ENCODE data around the gene OPCML.

The OPCML gene

DNA sequence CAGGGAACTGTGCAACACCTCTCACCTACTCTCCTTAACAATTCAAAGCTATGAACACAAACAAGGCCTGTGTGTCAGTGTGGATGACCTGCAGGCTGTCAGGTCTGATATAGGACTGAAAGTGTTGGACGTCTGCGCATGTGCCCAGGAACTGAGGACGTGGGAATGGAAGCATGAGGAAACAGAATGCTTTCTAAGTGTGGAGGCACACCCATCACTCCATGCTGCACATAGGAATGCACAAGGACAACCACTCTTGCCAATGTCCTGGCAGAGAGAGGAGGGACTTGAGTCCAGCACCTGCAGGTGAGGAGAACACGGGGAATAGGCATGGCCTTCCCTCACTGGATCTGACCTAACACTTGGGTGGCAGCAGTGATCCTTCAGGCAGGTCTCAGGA, 874.3 kb downstream of the OPCML start:
- H3K4me3 ChIP-seq (ENCODE audit: low read length): no peak overlapping the region
- DNase-seq (ENCODE audit: low read depth): no peak
- no peak for TF ChIP-seq CTCF (conservative IDR thresholded peaks at IDR 0.05; ENCODE audit: low read length)

DNA sequence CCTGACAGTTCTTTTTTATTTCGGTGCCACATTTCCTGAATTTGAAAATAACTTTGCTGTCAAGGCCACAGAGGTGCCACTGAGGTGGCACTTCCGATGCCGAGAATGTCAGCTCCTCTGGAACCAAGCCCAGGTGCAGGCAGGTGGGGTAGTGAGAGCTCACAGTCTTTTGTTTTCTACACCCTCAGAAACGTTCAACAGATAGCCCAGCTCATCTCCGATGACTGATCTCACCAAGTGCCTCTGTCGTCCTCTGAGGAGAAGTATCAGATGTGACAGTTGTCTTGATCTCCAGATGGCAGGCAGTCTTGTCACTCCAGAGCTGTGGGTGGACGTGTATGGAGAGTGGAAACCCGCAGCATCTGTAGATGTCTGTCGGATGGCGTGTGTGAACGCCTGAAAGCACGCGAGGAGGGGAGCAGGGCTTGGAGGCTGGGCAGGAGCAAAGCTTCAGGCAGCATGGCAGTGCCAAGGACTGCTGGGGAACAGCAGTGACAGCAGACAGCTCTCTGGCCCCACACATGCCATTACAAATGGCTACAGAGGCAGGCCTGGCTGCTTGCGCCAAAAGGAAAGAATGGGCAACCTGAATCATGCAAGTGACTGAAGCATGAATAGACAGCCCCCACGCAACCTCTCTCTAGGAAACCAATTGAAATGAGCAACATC, 877.0 kb downstream of the OPCML start:
- DNase-seq (ENCODE audit: low read depth): peak; percentile 58
- TF ChIP-seq CTCF (conservative IDR thresholded peaks at IDR 0.05; ENCODE audit: low read length): no peak

GRCh38 chr11:132653237-132653636, 879.1 kb downstream of the OPCML start:
- no peak for TF ChIP-seq CTCF (conservative IDR thresholded peaks at IDR 0.05; ENCODE audit: low read length)
- DNase-seq (ENCODE audit: low read depth): no peak
- H3K4me3 ChIP-seq (ENCODE audit: low read length): no peak overlapping the region

More for the DNA sequence above, 877.0 kb downstream of the OPCML start:
- H3K4me3 ChIP-seq (ENCODE audit: low read length): no peak overlapping the region

GRCh38 chr11:132650969-132651720, 881.2 kb downstream of the OPCML start:
- no peak overlapping the region for H3K4me3 ChIP-seq (ENCODE audit: low read length)
- DNase-seq (ENCODE audit: low read depth): no peak
- TF ChIP-seq CTCF (conservative IDR thresholded peaks at IDR 0.05; ENCODE audit: low read length): no peak

DNA sequence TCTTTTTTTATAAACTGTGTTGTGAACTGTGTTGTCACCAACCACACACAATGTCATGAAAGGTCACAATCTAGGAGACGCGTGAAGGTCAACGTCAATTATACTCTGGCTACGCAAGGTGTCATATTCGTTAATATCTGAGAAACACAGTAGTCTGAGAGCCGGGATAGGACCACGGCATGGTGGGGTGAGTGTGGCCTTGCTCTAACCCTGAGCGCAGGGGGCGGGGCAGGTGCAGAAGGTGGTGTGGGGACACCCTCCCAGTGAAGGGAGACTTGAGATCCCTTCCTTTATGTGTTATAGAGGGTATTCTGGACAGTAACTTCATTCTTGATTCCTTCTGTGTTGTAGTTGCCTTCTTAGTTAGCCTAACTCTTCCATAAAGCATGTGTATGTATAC, 883.0 kb downstream of the OPCML start:
- H3K4me3 ChIP-seq (ENCODE audit: low read length): no peak overlapping the region
- TF ChIP-seq CTCF (conservative IDR thresholded peaks at IDR 0.05; ENCODE audit: low read length): no peak
- no peak for DNase-seq (ENCODE audit: low read depth)

DNA sequence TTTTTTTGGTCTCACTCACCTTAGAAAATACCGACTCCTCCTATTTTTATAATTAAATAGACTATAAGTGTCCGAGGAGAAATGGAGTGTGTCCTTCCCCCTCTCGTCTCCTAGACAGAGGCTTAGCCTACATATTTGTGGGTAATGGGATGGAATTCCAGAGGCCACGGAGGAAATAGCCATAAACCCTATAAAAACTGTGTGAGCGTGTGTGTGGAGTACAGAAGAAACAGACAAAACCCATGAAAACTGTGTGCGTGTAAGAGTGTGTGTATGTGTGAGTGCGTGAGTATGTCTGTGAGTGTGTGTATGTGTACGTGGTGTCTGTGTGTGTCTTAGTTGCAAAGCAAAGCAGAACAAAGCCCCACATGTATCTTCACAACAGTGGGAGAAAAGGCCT, 883.5 kb downstream of the OPCML start:
- no peak for TF ChIP-seq CTCF (conservative IDR thresholded peaks at IDR 0.05; ENCODE audit: low read length)
- no peak overlapping the region for H3K4me3 ChIP-seq (ENCODE audit: low read length)
- DNase-seq (ENCODE audit: low read depth): peak; percentile 43

DNA sequence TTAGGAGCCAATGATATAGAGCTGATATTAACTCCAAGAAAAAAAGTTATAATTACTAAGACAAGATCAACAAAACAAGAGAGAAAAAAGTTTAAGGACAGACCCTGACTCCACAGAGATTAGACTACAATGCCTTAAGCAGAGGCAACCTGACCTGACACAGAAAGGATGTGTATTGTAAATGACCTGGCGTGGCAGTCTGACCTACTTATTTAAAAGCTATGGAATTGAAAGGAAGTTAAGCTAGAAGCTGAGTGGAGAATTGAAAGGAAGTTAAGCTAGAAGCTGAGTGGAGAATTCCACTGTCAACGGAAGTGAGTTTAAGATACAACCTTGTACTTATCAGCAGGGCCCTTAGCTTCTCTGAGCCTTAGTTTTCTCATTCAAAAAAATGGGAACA, 885.4 kb downstream of the OPCML start:
- H3K4me3 ChIP-seq (ENCODE audit: low read length): no peak overlapping the region
- TF ChIP-seq CTCF (conservative IDR thresholded peaks at IDR 0.05; ENCODE audit: low read length): no peak
- no peak for DNase-seq (ENCODE audit: low read depth)

Data from AG10803 (cell line).